ENCODE measurements around the gene CEMP1. TPM values are rescaled to one million over a fixed set of nuclear protein-coding genes. Genes with fewer than 3 reads are reported as not detected.

The CEMP1 gene
- total RNA-seq, 1 donor from 2014 or later = not detected

DNA sequence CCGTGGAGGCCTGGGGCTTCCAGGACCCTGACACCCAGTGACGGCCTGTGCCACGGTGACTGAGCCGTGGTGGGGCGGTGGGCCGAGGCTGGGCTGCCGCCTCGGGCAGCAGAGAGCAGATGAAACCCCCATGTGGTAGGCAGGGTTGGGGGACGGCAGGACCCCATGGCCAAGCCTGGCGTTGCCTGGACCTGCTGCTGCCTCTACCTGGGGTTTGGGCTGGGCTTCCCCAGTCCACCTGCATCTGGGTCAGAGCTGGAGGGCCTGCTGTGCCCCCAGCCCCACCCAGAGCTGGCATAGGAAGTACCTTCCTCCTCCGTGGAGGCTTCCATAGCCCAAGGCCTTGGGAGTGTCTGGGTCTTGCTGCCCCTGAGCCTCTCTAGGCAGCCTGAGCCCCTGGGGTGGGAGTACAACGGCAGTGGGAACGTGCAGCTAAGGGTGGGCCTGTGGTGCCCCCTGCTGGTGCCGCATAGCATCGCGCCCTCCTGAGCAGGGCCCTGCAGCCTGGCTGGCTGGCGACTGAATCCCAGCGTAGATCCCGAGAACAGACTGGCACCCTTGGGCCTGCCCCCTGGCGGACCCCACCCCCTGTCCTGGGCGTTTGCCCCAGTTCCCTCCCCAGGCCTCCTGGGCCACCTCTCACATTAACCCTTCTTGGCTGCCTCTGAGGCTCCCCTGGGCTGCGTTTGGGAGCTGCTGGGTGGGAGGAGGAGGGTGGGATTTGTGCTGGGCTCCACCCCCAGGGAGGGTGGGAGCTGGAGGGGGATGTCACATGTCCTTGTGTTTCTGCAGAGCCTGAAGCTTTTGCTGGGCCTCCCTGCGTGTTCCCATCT is 30.1 kb downstream of the CEMP1 start:
- DNase-seq (ENCODE audit: low read depth) = peak; percentile 62

DNA sequence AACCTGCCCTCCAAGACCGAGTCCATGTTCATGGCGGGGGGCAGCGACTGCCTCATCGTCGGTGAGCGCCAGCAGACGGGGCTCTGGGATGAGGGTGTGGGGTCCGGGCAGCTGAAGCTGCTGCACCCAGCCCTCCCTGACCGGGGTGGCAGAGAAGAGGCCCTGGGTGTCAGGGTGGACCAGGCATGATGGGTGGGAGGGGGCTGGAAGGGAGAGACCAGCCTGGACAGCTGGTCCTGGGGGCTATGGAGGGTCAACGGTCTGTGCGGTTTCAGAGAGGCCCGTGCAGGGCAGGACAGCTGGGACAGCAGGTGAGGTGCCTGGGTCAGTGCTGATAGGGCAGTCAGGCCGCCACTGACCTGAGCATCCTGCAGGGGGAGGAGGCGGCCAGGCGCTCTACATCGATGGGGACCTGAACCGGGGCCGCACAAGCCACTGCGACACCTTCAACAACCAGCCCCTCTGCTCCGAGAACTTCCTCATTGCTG is 30.7 kb downstream of the CEMP1 start:
- DNase-seq (ENCODE audit: low read depth) = no peak

DNA sequence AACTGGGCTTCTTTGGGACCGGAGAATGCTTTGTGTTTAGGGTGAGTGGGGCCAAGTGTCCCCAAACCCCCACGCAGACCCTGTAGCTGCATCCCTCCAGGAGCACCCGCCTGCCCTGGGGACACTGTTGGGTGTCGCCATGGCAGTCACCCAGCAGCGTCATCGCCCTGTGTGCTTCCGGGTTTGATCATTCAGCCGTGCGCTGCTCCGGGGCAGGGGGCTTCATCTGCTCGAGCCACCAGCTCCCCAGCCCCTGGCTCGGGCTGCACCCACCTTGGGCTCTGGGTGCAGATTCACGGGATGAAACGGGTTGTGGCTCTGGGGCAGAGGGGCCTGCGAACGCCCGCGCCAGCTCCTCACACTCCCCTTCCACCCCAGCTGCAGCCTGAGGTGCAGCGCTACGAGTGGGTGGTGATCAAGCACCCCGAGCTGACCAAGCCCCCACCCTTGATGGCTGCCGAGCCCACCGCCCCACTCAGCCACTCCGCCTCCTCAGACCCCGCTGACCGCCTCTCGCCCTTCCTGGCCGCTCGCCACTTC is 31.2 kb downstream of the CEMP1 start:
- no peak for DNase-seq (ENCODE audit: low read depth)

DNA sequence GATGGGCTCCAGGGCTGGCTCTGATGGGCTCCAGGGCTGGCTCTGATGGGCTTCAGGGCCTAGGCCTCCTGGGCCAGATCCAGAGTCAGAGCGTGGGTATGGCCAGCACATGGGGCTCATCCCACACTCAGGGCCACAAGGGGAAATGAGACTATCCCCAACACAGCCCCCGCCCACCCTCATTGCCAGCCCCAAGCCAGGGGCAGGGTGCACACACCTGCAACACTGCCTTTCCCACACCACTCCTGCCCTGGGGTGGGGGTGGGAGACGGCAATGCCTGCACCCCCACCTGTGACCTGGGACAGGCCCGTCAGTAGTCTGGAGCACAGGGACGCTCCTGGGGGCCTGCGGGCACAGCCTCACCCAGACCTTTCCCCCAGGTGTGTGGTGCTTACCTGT is 31.8 kb downstream of the CEMP1 start:
- no peak for DNase-seq (ENCODE audit: low read depth)

DNA sequence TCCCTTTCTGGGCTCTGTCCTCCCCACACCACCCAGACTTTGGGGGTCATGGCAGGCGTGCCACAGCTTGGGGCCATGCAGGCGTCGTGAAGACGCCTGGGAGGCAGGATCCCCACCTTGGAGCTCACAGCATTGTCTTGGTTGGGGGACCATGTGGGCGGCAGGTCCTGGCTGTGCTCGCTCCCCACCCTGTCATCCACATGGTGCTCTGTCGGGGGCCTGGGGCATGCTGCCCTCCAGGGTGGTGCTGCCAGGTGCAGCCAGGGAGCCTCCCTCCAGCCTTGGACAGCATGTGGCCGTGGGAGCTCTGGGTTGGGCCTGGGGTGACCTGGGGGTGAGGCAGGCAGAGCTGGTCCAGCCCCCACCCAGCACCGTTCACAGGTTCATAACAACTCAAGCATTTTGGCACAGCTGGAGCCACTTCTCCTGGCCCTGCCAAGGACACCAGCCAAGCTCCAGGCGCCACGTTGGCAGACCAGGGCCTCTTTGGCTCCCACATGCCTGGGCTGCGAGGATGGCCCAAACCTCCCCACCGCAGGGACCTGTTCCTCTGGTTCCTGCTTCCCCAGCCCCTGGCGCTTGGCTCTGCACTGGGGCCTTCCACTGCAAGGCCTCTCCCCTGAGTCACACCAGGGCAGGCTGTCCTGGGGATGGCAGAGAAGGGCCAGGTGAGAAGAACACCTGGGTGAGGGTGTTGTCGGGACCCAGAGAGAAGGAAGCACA is 32.5 kb downstream of the CEMP1 start:
- DNase-seq (ENCODE audit: low read depth) = no peak

DNA sequence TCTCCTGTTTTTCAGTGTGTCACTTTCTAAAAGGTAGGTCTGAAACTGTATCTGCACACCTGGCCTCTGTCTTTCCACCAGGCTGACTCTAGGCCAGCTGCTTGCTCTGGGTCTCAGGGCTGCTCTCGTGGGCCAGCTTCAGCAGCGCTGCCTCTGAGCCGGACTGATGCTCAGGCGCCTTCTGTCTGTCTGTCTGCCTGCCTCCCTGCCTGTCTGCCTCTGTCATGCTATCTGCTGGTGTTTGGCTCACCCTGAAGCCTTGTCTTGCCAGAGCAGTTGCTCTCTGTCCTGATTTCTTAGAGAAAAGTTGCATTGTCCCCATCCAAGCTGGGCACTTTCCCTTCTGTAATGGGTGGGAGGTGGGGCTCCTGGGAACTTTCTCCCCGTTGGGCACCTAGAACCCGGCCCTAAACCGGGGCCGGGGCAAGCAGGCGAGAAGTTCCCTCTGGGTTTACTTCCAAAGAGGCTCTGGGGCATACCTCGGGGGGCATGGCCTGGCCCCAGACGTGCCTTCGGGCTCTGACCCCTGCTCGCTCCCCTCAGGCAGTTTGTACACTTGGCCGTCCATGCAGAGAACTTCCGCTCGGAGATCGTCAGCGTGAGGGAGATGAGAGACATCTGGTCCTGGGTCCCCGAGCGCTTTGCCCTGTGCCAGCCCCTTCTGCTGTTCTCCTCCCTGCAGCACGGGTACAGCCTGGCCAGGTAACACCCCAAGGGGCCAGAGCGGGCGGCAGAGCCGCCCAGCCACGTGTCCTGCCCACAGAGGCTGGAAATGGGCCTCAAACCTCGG is 33.3 kb downstream of the CEMP1 start:
- no peak for DNase-seq (ENCODE audit: low read depth)

DNA sequence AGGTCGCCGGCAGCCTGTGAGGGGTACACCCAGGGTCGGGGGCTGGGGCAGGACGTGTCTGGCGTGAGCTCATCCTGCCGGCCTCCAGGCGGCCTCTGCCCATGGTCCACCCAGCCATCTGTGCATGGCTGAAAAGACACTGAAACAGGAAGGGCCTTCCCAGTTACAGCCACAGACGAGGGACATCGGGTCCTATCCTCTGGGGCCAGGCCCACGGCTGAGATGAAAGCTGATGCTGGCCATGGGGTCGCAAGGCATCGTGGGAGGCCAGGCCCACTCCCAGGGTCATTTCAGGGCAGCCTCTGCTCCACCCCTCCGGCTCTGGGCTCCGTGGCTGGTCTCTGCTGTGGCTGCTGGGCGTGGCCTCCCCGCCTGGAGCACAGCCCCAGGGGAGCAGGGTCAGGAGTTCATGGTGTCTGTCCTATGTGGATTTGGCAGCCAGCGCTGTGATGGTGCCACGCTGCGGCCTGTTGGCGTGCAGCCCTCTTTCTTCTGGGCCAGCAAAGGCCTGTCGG is 34.0 kb downstream of the CEMP1 start:
- no peak for DNase-seq (ENCODE audit: low read depth)

DNA sequence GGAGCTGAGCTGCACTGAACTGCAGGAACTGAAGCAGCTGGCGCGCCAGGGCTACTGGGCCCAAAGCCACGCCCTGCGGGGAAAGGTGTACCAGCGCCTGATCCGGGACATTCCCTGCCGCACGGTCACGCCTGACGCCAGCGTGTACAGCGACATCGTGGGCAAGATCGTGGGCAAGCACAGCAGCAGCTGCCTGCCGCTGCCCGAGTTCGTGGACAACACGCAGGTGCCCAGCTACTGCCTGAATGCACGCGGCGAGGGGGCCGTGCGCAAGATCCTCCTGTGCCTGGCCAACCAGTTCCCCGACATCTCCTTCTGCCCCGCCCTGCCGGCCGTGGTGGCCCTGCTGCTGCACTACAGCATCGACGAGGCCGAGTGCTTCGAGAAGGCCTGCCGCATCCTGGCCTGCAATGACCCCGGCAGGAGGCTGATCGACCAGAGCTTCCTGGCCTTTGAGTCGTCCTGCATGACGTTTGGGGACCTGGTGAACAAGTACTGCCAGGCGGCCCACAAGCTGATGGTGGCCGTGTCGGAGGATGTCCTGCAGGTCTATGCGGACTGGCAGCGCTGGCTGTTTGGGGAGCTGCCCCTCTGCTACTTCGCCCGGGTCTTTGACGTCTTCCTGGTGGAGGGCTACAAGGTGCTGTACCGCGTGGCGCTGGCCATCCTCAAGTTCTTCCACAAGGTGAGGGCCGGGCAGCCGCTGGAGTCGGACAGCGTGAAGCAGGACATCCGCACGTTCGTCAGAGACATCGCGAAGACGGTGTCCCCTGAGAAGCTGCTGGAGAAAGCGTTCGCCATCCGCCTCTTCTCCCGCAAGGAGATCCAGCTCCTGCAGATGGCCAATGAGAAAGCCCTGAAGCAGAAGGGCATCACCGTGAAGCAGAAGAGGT is 34.7 kb downstream of the CEMP1 start:
- DNase-seq (ENCODE audit: low read depth) = no peak

DNA sequence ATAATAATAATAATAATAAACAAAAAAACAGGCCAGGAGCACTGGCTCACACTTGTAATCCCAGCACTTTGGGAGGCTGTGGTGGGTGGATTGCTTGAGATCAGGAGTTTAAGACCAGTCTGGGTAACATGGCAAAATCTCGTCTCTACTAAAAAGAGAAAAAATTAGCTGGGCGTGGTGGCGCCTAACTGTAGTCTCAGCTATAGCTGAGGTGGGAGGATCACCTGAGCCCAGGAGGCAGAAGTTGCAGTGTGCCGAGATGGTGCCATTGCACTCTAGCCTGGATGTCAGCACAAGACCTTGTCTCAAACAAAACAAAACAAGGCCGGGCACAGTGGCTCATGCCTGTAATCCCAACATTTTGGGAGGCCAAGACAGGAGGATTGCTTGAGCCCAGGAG is 36.2 kb downstream of the CEMP1 start:
- DNase-seq (ENCODE audit: low read depth) = no peak

DNA sequence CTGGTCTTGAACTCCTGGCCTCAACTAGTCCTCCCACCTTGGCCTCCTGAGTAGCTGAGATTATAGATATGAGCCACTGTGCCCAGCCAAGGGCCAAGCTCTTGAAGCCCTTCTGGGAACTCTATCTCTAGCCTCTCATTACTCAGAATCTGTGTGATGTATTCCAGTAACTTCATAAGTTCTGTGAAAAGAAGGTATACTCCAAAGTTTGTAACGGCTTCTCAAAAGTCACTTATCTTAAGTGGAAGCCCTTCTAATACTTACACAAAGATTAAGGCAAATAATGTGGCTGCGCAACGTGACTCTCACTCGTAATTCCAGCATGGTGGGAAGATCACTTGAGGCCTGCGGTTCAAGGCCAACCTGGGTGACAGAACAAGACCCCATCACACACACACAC is 36.6 kb downstream of the CEMP1 start:
- no peak for DNase-seq (ENCODE audit: low read depth)

DNA sequence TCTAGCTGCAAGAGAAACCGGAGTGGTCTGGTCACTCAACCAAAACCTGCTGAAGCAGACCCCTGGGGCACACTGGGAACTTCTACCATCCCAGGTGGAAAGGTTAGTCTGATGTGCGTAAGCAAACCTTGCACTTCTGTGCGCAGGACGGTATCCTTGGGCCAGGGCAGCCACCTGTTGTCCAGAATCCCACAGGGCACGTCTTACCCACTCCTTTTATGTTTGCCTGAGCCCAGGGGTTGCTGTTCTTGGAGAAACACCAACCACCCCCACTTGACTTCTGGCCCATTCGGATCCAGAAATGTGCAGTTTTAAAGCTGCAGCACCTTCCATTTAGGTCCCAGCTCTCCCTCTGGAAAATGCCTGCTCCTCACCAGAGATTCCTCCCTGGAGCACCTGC is 37.6 kb downstream of the CEMP1 start:
- DNase-seq (ENCODE audit: low read depth) = no peak

DNA sequence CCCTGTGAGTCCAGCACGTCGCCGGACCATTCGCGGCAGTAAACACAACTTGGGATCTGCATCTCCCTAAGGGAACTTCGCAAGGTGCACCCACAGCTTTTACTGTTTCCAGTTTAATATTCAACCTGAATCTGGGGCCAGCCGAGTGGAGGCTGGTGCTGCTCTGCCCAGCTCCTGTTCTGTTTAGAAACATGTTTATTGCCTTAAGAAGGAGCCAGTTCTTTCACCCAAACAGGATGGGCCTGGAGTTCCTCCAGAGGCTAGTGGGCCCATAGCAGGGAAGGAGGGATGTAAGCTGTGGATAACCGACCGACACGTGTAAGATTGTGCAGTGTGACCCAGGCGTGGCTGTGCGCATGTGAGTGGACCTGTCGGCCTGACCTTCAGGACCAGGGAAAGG is 38.9 kb downstream of the CEMP1 start:
- DNase-seq (ENCODE audit: low read depth) = peak; percentile 61

DNA sequence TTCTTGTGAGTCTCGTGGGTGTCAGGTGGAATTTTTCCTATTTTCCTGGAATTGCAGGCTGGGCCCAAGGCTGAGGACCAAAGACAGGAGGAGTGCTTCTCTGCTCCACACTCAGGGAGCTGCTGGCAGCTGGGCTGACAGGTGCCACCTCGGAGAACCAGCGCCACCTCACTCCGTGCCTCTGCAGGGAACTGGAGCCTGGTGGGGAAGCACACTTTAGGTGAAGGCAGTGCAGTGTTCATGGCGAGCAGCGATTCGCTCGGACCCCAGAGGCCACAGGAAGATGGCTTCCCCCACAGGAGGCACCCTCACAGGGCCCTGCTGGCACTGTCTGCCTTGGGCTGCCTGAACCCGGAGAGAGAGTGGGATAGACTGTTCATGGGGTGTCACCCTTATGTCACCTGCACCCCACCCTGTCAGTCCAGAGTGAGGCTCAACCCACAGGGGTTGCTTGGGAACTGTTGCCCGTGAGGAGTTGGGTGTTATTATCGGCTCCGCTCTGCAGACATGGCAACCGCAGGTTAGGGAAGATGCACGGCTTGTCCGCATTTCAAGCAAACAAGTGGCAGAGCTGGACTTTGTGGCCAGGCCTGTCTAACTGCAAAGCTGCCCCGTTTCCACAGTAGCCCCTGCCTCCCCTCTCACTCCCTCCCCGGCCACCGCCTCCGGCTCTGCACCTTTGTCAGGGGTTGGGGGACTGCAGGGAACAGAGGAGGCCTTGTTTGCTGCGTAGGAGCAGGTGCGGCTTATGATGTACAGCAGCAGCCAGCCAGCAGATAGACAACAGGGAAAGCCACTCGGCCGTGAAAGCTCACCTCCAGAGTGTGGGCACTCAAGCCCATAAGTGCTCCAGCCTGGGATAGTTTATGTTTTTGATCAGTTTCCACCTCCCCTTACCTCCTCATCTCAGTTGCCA is 40.8 kb downstream of the CEMP1 start:
- no peak for DNase-seq (ENCODE audit: low read depth)

DNA sequence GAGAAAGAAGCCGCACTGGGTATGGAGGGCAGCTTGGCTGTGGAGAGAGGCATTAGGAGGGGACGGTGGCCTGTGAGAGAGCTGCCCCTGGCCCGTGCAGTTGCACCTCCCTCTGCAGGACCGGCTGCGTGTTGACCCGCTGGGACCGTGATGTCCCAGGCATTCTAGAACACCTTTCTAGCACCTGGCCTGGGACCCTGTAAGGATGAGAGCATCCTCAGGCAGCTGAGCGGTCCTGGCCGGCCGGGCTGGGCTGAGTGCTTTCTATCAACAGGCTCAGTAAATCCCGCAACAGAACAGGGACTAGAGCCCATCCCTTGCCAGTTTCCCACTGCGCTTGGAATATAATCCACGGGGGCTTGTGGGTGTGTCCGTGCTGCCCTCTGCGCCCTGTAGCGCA is 41.6 kb downstream of the CEMP1 start:
- DNase-seq (ENCODE audit: low read depth) = no peak

DNA sequence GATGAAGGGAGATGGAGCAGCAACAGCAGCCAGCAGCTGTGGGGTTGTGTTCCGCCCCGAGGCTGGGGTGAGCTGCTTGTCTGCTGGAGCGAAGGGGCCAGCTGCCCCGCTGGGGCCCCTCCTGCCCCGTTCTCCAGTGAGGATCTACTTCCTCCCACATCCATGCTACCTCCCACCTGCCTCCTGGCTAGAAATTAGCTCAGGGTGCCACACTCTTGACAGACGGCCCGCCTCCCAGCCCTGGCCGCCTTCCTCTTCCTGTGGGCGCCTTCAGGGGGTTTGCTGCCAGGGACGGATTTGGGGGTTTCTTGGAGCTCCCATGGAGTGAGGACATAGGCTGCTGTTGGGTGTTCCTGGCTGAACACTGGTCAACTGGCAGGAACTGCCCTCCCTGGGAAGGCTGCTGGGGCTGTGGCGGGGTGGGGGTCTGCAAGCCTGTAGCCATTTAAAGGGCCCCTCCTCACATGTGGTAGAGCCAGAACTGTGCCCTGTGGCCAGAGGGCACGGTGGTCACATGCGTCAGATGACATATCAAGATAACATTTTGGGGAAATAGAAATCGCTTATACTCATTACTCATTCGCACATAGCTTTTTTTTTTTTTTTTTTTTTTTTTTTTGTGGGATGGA is 43.2 kb downstream of the CEMP1 start:
- DNase-seq (ENCODE audit: low read depth) = no peak

DNA sequence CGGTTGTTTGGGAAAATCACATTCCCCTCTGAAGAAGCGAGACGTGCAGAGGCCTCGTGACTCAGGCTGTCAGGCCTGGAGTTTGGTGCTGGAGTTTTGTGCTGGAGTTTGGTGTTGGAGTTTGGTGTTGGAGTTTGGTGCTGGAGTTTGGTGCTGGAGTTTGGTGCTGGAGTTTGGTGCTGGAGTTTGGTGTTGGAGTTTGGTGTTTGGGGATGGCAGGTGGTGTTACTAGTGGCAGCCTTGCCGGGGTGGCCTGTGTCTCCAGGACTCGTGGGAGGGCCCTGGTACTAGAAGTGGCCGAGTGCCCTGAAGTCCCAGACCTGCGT is 43.7 kb downstream of the CEMP1 start:
- DNase-seq (ENCODE audit: low read depth) = no peak

DNA sequence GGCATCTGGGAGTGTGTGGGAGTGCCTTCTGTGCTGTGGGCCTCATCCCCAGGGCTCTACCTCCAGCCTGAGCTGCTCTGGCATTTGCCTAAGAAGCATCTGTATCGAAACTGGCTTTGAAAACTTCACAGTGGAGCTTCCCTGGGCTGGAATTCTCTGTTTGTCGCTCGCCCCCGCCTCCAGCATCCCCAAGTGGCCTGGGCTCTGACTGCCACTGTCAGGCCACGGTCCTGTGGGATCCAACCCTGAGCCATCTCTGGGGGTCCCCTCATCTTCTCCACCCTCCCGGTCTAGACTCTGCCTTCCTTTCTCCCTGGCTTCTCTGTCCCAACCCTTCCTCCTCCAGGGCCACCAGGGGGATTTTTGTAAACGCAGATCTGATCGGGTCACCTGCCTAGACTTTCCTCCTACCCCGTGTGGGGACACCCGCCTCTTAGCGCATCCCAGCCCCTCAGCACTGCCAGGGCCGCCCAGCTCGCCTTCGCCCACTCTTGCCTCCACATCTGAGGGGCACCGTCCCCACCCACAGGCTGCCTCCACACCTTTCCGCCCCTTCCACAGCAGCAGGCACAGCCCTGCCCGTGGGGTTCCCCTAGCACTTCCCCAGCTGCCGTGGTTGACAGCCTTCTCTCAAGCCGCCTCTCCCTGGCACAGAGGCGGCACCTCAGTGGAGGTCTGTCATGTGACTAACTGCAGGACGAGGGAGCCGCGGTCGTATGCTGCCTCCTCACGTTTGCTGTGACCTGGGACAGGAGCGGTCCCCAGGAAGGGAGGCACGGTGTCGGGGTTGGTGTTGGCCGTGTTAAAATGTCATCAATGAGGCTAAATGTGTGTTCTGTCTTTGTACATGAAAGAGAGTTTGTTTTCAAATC is 44.3 kb downstream of the CEMP1 start:
- peak; percentile 58 for DNase-seq (ENCODE audit: low read depth)

DNA sequence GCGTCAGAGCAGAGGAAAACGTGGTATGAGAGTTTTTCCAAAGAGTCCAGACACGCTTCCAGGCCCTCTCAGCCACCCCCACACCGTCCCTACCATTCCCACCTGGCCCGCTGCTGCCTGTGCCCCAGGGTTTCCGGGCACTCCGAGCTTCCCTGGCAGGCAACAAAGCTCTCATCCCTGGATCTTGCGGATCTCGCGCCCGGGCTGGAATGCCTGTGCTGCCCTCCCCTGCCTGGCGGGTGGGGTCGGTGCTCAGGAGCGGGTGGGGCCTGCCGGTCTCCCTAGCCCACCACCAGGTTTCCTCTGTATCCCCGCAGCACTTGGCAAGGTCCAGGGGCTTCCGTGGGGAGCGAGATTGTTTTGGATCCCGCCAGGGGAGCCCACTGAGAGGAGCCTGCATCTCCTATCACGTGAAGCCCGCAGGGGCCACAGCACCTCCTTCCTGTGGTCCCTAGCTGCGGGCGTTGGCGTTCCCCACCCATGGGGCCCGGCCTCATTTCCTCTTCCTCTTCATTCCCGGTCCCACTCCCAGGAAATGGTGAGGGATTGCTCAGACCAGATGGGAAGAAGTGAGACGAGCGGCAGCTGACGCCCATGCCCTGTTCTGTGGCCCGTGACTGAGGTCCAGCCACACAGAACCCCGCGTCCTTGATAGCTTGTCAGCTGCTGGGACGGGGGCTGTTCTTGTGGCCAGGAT is 45.2 kb downstream of the CEMP1 start:
- DNase-seq (ENCODE audit: low read depth) = no peak
